ENCODE measurements around the gene UNC119B. TPM values are rescaled to one million over a fixed set of nuclear protein-coding genes. Genes with fewer than 3 reads are reported as not detected.
A peak's percentile ranks its signal among the peaks of the same experiment; 100 is the strongest.
"Not testable (repeated sequence)": the region's sequence is repeated elsewhere in the genome, so short reads cannot be mapped to it uniquely, and the experiment has no call there.

The UNC119B gene
- total and polyA plus RNA-seq, 3 donors from 2014 or later, result 42.2 to 45.2 (median 43.3) TPM

DNA sequence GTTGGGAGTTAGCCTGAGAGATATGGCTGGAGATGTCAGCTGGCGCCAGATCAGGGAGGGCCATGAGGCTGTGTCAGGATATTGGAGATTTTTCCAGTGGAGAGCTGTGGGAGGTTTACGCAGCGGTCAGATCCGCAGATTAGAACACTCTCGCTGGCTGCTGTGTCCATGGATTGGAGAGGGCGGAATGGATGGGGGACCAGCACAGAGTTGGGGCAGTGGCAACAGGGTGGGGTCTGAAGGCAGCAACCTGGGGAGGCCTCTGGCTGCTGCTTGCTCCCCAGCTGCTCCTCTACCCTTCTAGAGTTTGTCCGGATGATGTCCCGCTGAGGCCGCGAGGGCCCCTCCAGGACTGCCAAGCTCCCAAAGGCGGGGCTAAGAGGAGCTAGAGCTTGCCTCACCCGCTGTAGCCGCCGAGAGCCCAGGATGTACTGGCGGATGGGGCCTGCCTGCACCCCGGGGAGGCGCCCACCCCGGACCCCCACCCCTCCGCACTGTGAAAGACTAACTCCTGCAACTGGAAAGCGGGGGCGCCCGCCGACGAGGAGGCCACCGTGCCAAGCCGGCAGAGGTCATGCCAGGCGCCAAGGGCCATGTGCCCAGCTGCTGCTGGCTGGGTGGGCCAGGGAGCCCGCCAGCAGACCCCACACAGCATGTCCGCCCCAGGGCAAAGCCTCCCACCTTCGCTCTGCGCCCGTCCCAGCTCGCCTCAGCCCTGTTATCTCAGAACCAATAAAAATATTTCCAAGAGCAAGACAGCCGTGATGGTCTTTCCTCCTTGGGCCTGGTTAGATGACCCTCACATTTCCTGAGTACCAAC is 43.5 kb upstream of the UNC119B start:
- intact Hi-C loops (cut with DNase I; ENCODE audit: low total_unique reads), result no loop called here
- 67 to 81% methylated on average over 22 to 34 of the region's 34 CpGs for WGBS, 2 donors
- H3K27ac ChIP-seq, result no peak overlapping the region
- H3K4me3 ChIP-seq, result no peak overlapping the region
- no peaks in the 10 kb centered on the region for H3K27me3 ChIP-seq
- H3K9me3 ChIP-seq, result no peaks in the 10 kb centered on the region
- H3K36me3 ChIP-seq (ENCODE audit: low read depth, missing control alignments), result no peaks in the 10 kb centered on the region
- TF ChIP-seq, protein P1, sequence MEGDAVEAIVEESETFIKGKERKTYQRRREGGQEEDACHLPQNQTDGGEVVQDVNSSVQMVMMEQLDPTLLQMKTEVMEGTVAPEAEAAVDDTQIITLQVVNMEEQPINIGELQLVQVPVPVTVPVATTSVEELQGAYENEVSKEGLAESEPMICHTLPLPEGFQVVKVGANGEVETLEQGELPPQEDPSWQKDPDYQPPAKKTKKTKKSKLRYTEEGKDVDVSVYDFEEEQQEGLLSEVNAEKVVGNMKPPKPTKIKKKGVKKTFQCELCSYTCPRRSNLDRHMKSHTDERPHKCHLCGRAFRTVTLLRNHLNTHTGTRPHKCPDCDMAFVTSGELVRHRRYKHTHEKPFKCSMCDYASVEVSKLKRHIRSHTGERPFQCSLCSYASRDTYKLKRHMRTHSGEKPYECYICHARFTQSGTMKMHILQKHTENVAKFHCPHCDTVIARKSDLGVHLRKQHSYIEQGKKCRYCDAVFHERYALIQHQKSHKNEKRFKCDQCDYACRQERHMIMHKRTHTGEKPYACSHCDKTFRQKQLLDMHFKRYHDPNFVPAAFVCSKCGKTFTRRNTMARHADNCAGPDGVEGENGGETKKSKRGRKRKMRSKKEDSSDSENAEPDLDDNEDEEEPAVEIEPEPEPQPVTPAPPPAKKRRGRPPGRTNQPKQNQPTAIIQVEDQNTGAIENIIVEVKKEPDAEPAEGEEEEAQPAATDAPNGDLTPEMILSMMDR (IDR thresholded peaks at IDR 0.05), result no peak
- TF ChIP-seq POLR2A (IDR thresholded peaks at IDR 0.05), result no peak
- DNase-seq, result peak; percentile 32
- peaks cover 17% of the 10 kb centered on the region for H3K4me1 ChIP-seq

DNA sequence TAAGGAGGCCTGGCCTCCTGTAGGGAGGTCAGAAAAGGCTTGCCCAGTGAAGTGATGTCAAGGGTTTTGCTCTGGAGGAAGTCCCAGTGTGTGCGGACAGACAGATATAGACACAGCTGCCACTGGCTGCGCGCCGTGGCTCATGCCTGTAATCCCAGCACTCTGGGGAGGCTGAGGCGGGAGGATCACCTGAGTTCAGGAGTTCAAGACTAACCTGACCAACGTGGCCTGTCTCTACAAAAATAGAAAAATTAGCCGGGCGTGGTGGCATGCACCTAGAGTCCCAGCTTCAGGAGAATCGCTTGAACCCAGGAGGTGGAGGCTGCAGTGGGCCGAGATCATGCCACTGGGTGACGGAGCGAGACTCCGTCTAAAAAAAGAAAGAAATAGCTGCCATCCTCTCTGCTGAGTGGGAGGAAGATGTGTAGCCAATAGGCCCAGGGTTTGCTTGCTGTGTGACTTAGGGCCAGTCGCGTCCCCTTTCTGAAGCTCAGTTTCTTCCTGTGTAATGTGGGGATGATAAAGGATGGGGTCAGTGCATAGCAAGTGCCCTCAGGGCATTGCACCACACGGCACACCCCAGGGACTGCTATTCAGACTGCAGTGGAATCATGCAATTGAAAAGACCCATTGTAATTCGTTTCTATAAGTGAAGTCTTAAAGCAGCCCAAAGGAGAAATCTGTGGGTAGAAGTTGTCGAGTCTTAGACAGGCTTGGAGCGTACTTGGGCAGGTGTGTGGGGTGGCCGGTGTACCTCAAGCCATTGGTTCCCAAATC is 42.0 kb upstream of the UNC119B start:
- intact Hi-C loops (cut with DNase I; ENCODE audit: low total_unique reads), result no loop called here
- Histone ChIP-seq H3K27ac (peak overlapping the region in 1 of 2 donors; percentile 72), H3K36me3 (ENCODE audit: low read depth, missing control alignments) (no peaks in the 10 kb centered on the region), H3K4me3 (no peak overlapping the region), H3K27me3 (no peaks in the 10 kb centered on the region), H3K4me1 (peaks cover 17% of the 10 kb centered on the region), H3K9me3 (no peaks in the 10 kb centered on the region)
- 82 to 92% methylated on average over 20 of the region's 20 CpGs for WGBS, 2 donors
- TF ChIP-seq POLR2A (IDR thresholded peaks at IDR 0.05), result no peak
- TF ChIP-seq, protein P1 (IDR thresholded peaks at IDR 0.05), result no peak
- DNase-seq, result no peak

GRCh38 chr12:120668868-120669840 is 41.1 kb upstream of the UNC119B start:
- peak; percentile 85 for DNase-seq
- Histone ChIP-seq H3K27me3 (no peaks in the 10 kb centered on the region), H3K9me3 (no peaks in the 10 kb centered on the region), H3K27ac (peak overlapping the region; percentile 70 to 72), H3K4me3 (no peak overlapping the region), H3K4me1 (peaks cover 9% of the 10 kb centered on the region), H3K36me3 (ENCODE audit: low read depth, missing control alignments) (no peaks in the 10 kb centered on the region)
- intact Hi-C loops (cut with DNase I; ENCODE audit: low total_unique reads), result no loop called here
- TF ChIP-seq, protein P1 (IDR thresholded peaks at IDR 0.05), result no peak
- no peak for TF ChIP-seq POLR2A (IDR thresholded peaks at IDR 0.05)
- WGBS, 2 donors, result 39 to 55% methylated on average over 14 to 19 of the region's 19 CpGs

- 97% methylated on average over 6 of the region's 6 CpGs for WGBS, 2 donors
- not testable (repeated sequence) for H3K4me3 ChIP-seq
- peak overlapping the region in 1 of 2 donors; percentile 70 for H3K27ac ChIP-seq
These were observed 40.0 kb upstream of the UNC119B start for GRCh38 chr12:120670237-120670636.

More at GRCh38 chr12:120670237-120670636, 40.0 kb upstream of the UNC119B start:
- DNase-seq; H3K4me1 ChIP-seq; H3K9me3 ChIP-seq; H3K27me3 ChIP-seq; H3K36me3 ChIP-seq (ENCODE audit: low read depth, missing control alignments); intact Hi-C loops (cut with DNase I; ENCODE audit: low total_unique reads): not testable (repeated sequence)

Data from testis (tissue), 3 donors.